HepG2 (cell line): ENCODE data around the gene PSMB11. TPM values are rescaled to one million over a fixed set of nuclear protein-coding genes. Genes with fewer than 3 reads are reported as not detected.
A peak's percentile ranks its signal among the peaks of the same experiment; 100 is the strongest.

Source experiments
- PAWR ChIP-seq: sonication (generic); formaldehyde crosslinking; IDR thresholded peaks from 2 replicates; pipeline ENCODE4 v1.4.0; 2020; ENCODE audit warnings: missing genetic modification reagents, mild to moderate bottlenecking, borderline replicate concordance
- RELA ChIP-seq: sonication (generic); formaldehyde crosslinking; IDR thresholded peaks from 2 replicates; pipeline ENCODE4 v1.4.0; 2020; ENCODE audit warnings: missing genetic modification reagents
- TARDBP ChIP-seq: sonication (generic); formaldehyde crosslinking; IDR thresholded peaks from 2 replicates; pipeline ENCODE4 v1.8.0; 2022; ENCODE audit warnings: mild to moderate bottlenecking, missing genetic modification reagents
- TEF ChIP-seq: sonication (generic); formaldehyde crosslinking; IDR thresholded peaks from 2 replicates; pipeline ENCODE4 v1.5.0; 2020; ENCODE audit warnings: missing genetic modification reagents
- THAP9 ChIP-seq: sonication (generic); formaldehyde crosslinking; IDR thresholded peaks from 2 replicates; pipeline ENCODE4; 2020; ENCODE audit warnings: missing genetic modification reagents, mild to moderate bottlenecking, borderline replicate concordance
- ZGPAT ChIP-seq: IDR thresholded peaks from 2 replicates; pipeline ENCODE4 v1.6.1; 2016; ENCODE audit warnings: mild to moderate bottlenecking
- ZNF331 ChIP-seq: sonication (generic); formaldehyde crosslinking; IDR thresholded peaks from 2 replicates; pipeline ENCODE4 v1.4.0; 2020; ENCODE audit warnings: missing genetic modification reagents
- polyA plus RNA-seq, 8 experiments: library from polyadenylated mRNA; depleted of rRNA in 3 of 8; stranded (reverse) in 7 of 8; unstranded in 1 of 8; fragments of >200 nt; fragmentation: Illumina TruSeq in 4 of 8; extraction: Trizol in 4 of 8; gene quantifications; 2 replicates each; pipeline versions ENCODE4 v1.2.1 to v1.2.3, GENCODE V29; 2011 to 2016; ENCODE audit warnings: low read depth in 4 of 8, missing spikeins in 1 of 8, mixed read lengths in 1 of 8; ENCODE audit not compliant: insufficient read depth in 1 of 8
- total RNA-seq, 5 experiments: library from RNA; depleted of rRNA; stranded (reverse); fragments of >200 nt; fragmentation: Illumina TruSeq; extraction: Trizol; gene quantifications; 2 replicates each; pipeline ENCODE4 v1.2.3, GENCODE V29; 2016; ENCODE audit warnings: low read depth in 1 of 5

The PSMB11 gene
- total and polyA plus RNA-seq, 2 of the 13 experiments (the other 11 are each of a cell fraction or from before 2014, with no cell fraction given) = not detected

GRCh38 chr14:23056145-23056955 lies 14.3 kb downstream of the PSMB11 start (continued):
- peak; percentile 82; the same call in 1 of the 2 replicates for TF ChIP-seq ZGPAT (CRISPR knock-in tag)
- peak; percentile 11; the same call in 1 of the 2 replicates for TF ChIP-seq TARDBP
- no peak for TF ChIP-seq PAWR (CRISPR knock-in tag)
- peak; percentile 51; the same call in 1 of the 2 replicates for TF ChIP-seq THAP9
- peak; percentile 85; the same call in 1 of the 2 replicates for TF ChIP-seq ZNF331 (CRISPR knock-in tag)
- no peak for TF ChIP-seq TEF
- TF ChIP-seq RELA (CRISPR knock-in tag) = 0 out of 2 replicates have a peak, but pooled peaks have one; percentile 40
